Glomerular visceral epithelial cell (primary cell): ENCODE data around the gene BTAF1.
"Not testable (repeated sequence)": the region's sequence is repeated elsewhere in the genome, so short reads cannot be mapped to it uniquely, and the experiment has no call there.

ENCODE experiments used
- DNase-seq: peaks from one replicate; pipeline ENCODE4 v3.0.0-alpha.2; 2016; ENCODE audit errors: extremely low spot score

The BTAF1 gene

DNA sequence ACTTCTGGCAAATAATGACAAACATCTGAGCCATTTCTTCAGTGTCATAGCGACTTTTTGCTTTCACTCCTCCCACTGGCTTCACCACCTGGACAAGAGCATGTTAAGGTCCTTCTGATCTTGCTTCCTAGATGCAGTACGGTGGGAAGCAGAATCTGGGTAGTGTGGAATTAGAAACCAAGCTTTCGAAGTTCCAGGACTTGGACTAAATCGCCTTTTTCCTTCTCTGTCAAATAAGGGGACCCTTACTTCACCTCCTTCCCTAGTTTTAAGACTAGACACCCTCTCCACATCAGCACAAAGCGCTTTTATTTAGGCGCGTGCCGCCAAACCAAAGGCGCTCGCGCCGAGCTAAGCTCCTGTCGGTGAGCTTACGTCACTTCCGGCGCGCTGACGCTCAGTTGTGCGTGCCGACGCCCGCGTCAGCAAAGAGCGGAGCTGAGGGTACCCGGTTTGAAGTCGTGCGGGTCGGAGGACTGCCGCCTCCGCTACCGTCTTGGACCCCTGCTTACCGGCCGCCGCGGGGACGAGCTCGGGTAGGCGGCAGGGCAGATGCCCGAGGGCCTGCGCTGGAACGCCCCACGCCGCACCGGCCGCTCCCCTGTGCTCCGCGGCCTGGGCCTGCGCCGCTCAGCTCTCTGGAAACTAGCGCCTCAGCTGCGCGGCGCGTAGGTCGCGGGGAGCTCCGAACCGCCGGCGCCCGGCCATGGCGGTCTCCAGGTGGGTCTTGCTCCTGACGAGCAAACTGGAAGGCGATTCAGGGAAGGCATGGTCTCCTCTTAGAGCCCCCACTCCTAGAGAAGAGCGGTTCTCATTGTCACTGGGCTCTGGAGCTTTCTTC, at the start of gene BTAF1:
TSS of gene BTAF1 (plus strand) at position 400 of the 841 bp plus-strand sequence. CDS start at position 707, 307 bp downstream.
- DNase-seq: peak; percentile 90

GRCh38 chr10:91875156-91875555, 48.4 kb upstream of the BTAF1 start:
- no peak for DNase-seq

DNA sequence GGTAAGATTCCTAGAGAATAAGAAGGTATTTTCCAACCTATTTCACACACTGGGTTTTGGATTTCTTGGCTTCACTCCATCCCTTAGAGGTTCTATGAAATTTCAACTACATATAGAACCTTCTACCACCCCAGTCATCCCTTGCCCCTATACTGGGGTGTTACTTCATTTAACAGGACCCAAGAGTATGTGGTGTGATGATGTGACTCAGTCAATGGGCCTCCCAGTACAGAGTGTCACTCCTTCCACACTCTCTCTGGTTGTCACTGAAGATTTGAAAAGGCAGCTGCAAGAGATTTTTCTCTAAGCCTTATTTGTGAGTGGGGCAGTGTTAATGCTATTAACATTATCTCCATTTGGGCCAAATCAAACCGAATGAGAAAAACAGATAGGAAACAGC, 47.8 kb upstream of the BTAF1 start:
- no peak for DNase-seq

DNA sequence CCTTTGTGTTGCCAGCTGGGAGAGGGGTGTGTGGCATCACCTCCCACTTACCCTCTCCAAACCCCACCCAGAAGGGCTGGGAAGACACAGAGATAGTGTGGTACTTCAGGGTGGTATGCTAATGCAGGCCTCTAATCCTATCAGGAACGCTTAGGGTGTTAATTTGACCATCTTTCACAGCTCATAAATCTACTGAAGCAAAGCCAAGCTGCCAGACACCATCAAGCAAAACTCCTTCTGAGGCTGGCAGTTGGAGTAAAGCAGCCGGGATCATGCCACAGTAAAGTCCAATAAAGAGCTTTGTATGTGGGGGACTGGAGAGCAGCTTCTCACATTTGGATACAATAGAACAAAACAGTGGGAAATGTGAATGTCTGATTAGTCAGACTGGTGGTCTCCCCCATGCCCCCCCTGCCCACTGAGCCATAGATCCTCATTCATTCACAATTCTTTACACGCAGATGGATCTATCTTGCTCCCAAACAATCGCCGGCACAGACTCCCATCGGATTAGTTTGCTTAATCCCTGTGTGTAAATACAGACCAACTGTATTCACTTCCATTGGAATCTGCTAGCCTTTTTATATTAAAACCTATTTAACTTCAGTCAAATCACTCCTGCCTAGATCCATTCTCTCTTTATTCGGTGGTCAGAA, 43.9 kb upstream of the BTAF1 start:
- no peak for DNase-seq

- no peak for DNase-seq
Measured at GRCh38 chr10:91880310-91880709, 43.3 kb upstream of the BTAF1 start.

GRCh38 chr10:91883549-91884444, 39.8 kb upstream of the BTAF1 start:
- peak; percentile 66 for DNase-seq

GRCh38 chr10:91884536-91884935, 39.0 kb upstream of the BTAF1 start:
- no peak for DNase-seq

DNA sequence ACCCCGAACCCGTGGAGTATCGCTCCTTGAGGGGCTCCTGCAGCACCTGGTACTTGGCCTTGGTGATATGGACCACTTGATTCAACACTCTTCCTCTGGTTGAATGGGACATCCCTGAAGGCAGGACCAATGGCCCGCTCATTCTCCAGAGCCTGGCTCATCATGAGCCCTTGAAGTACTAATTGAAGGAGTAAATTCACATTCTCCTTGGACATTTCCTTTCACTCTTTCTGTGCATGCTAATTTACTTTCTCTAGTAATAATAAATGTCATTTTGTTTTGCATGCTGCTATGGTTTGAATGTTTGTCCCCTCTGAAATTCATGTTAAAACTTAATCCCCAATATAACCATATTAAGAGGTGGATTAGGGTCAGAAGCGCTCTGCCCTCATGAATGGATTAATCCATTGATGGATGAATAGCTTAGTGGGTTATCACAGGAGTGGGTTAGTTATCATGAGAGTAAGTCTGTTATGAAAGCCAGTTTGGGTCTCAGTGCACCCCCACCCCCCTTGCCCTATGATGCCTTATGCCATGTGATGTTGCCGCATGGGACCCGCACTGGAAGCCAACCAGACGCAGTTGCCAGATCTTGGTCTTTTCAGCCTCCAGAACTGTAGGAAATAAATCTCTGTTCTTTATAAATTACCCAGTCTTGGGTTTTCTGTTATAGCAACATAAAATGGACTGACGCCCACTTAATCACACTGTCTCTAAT, 38.0 kb upstream of the BTAF1 start:
- DNase-seq: no peak

GRCh38 chr10:91886954-91887271, 36.7 kb upstream of the BTAF1 start:
- DNase-seq: no peak

GRCh38 chr10:91887272-91888076, 36.1 kb upstream of the BTAF1 start:
- DNase-seq: peak; percentile 16

- DNase-seq: no peak
Measured at GRCh38 chr10:91891125-91892001, 32.2 kb upstream of the BTAF1 start.

DNA sequence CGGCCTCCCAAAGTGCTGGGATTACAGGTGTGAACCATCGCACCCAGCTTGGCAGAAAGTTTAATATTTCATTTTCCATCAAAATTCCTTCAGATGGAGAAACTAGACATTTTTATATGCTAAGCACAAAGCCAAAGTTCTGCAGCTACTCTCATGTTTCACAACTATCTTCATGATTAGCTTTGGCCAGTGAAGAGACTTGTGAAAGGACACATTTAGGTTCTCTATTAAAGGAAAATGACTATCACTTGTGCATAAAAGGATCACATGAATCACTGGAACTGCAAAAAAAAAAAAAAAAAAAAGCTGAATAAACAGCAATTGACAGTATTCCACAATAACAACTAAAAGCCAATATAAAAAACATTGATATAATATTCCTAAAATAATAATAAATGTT, 30.5 kb upstream of the BTAF1 start:
- DNase-seq: no peak

DNA sequence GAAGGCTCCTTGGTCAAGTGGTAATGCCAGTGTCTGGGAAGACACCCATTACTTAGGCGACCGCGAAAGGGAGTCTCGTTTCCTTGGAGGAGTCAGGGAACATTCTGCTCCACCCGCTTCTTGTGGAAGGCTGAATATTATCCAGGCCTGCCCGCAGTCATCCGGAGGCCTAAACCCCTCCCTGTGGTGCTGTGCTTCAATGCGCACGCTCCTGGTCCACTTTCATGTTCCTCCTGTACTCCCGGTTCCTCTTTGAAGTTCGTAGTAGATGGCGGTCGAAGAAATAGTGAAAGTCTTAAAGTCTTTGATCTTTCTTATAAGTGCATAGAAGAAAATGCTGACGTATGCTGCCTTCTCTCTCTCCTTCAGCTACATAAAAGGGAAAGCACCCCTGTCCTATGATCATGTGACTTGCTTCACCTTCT, 29.3 kb upstream of the BTAF1 start:
- not testable (repeated sequence) for DNase-seq

DNA sequence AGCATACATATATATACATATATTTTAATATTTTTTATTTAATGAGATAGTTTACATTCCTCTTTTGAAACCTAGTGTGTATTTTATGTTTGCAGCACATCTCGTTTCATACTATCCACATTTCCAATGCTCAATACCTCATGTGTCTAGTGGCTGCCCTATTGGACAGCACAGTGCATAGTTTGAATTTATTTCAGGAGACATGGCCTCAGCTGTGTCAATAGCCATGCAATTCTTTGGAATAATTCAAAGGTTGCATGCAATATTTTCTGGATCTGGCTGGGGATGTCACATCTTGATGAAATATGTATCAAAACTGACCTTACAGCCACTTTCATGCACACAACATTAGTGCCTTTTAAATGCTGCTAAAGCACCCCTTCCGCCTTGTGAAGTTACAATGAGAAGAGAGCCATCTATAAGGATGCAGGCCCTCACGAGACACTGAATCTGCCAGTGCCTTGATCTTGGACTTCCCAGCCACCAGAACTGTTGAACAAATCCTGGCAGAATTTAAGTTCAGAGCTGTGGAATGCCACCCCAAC, 27.3 kb upstream of the BTAF1 start:
- no peak for DNase-seq

- DNase-seq: no peak
Measured at GRCh38 chr10:91897421-91897820, 26.1 kb upstream of the BTAF1 start.

- peak; percentile 75 for DNase-seq
Measured at GRCh38 chr10:91901784-91902677, 21.5 kb upstream of the BTAF1 start.

DNA sequence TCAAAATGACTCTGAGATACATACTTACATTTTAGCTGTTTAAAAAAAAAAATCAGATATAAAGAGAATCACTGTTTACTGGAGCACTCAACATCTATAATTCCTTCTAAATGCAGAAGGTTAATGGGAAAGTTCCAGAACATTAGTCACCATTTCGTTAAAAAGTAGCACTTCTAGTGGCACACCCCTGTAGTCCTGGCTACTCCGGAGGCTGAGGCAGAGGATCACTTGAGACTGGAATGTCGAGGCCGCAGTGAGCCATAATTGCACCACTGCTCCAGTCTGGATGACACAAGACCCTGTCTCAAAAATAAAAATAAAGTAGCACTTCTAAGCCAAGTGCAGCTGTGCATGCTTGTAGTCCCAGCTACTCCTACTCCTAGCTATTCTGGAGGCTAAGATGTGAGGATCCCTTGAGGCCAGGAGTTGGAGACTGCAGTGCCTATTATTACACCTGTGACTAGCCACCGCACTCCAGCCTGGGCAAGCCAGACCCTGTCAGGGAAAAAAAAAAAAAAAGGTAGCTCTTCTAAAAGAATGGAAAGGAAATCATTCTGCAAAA, 16.5 kb upstream of the BTAF1 start:
- no peak for DNase-seq

GRCh38 chr10:91907914-91908336, 15.6 kb upstream of the BTAF1 start:
- DNase-seq: no peak
